ENCODE data around the gene WBP4.

The WBP4 gene

DNA sequence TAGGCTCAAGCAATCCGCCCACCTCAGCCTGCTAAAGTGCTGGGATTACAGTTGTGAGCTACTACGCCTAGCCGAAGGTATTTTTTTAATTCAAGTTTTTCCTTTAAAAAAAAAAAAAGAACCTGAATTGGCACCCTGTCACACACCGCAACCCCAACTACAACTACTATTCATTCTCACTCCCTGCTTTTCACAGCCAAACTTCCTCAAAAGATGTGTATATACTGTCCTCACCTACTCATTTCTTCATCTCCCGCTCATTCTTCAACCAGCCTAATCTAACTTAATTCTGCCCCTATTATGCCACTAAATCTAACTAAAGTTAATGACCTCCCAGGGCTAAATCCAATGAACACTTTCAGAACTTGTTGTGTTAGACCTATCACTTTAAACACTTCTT lies 12.7 kb upstream of the WBP4 start:
- TF ChIP-seq, protein P1, sequence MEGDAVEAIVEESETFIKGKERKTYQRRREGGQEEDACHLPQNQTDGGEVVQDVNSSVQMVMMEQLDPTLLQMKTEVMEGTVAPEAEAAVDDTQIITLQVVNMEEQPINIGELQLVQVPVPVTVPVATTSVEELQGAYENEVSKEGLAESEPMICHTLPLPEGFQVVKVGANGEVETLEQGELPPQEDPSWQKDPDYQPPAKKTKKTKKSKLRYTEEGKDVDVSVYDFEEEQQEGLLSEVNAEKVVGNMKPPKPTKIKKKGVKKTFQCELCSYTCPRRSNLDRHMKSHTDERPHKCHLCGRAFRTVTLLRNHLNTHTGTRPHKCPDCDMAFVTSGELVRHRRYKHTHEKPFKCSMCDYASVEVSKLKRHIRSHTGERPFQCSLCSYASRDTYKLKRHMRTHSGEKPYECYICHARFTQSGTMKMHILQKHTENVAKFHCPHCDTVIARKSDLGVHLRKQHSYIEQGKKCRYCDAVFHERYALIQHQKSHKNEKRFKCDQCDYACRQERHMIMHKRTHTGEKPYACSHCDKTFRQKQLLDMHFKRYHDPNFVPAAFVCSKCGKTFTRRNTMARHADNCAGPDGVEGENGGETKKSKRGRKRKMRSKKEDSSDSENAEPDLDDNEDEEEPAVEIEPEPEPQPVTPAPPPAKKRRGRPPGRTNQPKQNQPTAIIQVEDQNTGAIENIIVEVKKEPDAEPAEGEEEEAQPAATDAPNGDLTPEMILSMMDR (IDR thresholded peaks at IDR 0.05; ENCODE audit: control extremely low read depth, extremely low read depth, low read depth, missing control alignments): no peak
- POLR2A ChIA-PET: no interaction called here
- CTCF ChIA-PET: interaction anchor here (1.4 to 2.6 kb wide), 4 partner anchors 9 to 74 kb away, joined by 4 to 7 read pairs (median 6); no protein-coding TSS in a partner anchor
- DNase-seq (ENCODE audit: extremely low spot score): no peak

DNA sequence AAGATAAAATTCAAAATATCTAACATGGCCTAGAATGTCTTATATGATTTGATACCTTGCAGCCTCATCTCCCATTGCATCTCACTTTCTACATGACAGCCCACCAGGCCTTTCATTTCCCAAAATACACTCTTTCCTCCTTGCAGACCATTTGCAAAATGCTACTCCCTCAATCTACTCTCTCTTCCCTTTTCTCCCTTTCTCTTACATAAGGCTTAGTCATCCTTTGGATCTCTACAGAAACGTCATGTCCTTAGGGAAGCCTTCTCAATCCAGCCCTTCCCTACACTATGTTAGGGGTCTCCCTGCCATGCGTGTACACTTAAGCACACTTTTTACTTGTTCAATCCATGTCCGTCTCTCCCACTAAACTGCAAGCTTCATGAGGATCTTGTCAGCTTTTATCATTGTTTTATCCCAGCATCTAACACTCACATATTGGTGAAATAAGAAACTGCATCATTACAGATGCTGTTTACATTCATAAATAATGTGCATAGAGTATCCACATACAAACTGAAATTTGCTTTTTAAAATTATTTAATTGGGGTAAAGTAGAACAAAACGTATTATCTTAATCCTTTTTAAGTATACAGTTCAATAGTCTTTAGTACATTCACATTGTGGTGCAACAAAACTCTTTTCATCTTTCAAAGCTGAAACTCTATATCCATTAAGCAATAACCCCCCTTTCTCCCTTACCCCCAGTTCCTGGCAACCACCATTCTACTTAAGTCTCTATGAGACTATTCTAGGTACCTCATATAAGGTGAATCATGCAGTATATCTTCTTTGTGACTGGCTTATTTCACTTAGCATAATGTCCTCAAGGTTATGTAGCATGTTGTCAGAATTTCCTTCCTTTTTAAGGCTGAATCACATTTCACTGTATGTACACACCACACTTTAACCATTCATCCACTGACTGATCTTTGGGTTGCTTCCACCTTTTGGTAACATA lies 11.5 kb upstream of the WBP4 start:
- POLR2A ChIA-PET: no interaction called here
- DNase-seq (ENCODE audit: extremely low spot score): no peak
- CTCF ChIA-PET: interaction anchor here (1.0 to 1.7 kb wide), 3 partner anchors 10 to 23 kb away, joined by 3 to 5 read pairs (median 4); no protein-coding TSS in a partner anchor
- TF ChIP-seq, protein P1 (IDR thresholded peaks at IDR 0.05; ENCODE audit: control extremely low read depth, extremely low read depth, low read depth, missing control alignments): no peak

DNA sequence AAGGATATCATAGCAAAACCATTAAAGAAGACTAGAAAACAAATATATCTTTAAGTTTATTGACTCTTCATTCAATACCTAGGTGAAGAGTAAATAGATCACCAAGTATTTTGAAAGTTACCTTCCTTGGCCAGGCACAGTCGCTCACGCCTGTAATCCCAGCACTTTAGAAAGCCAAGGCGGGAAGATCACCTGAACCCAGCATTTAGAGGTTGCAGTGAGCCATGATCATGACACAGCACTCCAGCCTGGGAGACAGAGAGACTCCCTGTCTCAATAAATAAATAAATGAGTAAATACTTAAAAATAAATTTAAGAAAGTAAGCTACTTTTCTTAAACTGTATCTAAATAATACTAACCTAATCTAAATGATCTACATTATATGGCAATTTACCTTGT lies 8.9 kb upstream of the WBP4 start:
- TF ChIP-seq, protein P1 (IDR thresholded peaks at IDR 0.05; ENCODE audit: control extremely low read depth, extremely low read depth, low read depth, missing control alignments): no peak
- ChIA-PET CTCF (interaction anchor here (1.8 to 3.6 kb wide), 5 partner anchors 11 to 183 kb away, joined by 5 to 21 read pairs (median 15); no protein-coding TSS in a partner anchor), POLR2A (interaction anchor here (0.7 kb wide), 1 partner anchor 8 kb away, joined by 4 read pairs; no protein-coding TSS in a partner anchor)
- no peak for DNase-seq (ENCODE audit: extremely low spot score)

DNA sequence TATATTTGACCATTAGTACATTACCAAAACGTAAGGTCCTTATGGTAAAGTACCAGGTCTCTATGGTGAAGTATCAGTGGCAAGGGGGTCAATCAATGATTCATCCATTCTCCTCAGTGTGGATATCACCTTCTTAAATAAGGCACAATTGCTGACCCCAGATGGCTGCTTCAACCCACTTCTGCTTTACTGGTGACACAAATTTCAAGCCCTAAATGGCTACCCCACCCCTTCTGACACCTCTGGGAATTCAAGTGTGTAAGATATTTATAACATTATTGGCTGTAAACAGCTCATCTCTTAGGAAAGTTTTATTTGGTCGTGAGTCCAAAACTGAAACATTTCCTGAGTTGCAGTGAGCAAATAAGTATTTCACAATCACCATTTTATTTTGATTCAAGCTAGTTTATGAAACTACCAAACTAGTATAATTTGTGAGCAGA lies 7.9 kb upstream of the WBP4 start:
- TF ChIP-seq, protein P1 (IDR thresholded peaks at IDR 0.05; ENCODE audit: control extremely low read depth, extremely low read depth, low read depth, missing control alignments): no peak
- DNase-seq (ENCODE audit: extremely low spot score): peak; percentile 38
- POLR2A ChIA-PET: no interaction called here
- CTCF ChIA-PET: interaction anchor here (0.7 to 3.6 kb wide), 25 partner anchors 10 to 265 kb away, joined by 3 to 21 read pairs (median 6); partner anchors contain the start of gene ELF1

DNA sequence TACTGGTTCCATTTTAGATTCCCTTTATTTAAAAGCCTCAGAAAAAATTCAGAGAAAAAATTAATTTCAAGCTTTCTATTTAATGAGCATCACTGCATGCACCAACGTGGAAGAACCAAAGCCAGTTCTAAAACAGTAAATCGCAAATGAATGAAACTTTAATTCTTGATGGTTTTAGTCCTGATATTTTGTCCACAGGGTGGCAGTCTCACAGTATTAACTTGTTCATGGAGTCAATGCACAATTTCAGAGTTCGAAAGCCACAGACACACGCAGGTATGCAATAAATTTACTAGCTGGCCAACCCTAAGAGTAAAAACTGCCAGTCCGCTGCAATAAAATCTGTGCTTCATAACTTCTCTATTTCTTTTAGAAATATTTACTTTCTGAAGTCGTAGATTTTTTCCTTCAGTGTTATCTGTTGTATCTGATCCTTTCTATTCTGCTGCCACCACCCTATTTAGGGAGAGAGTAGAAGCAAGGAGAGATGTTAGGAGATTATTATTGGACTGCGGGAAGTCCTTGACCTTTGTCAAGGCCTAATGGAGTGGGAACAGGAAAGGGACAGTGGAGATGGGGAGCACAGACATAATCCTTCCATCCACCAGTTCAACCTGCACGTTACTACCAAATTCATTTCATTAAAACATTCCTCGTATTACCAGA lies 7.0 kb upstream of the WBP4 start:
- ChIA-PET POLR2A (no interaction called here), CTCF (interaction anchor here (0.7 to 3.6 kb wide), 41 partner anchors 9 to 589 kb away, joined by 3 to 21 read pairs (median 4); partner anchors contain the start of gene ELF1)
- TF ChIP-seq, protein P1 (IDR thresholded peaks at IDR 0.05; ENCODE audit: control extremely low read depth, extremely low read depth, low read depth, missing control alignments): peak; percentile 59
- DNase-seq (ENCODE audit: extremely low spot score): peak; percentile 27
